DOHH2 (cell line): Measurements from ENCODE around the gene HAO1.

Experiments used
- H3F3A ChIP-seq: fragments of 200-600 bp; sonication (generic), shearing (Covaris generic); 2 replicates; pipeline ENCODE4 v1.6.0; 2016; ENCODE audit warnings: antibody characterized with exemption, mild to moderate bottlenecking; ENCODE audit not compliant: control insufficient read depth, insufficient read depth
- H3K27ac ChIP-seq: fragments of 200-600 bp; sonication (generic); 2 replicates; pipeline ENCODE4 v1.5.1; 2014; ENCODE audit warnings: low read depth, mild to moderate bottlenecking, low read length, moderate library complexity
- H3K27me3 ChIP-seq: fragments of 200-600 bp; sonication (generic); 2 replicates; pipeline ENCODE4 v1.6.1; 2014; ENCODE audit warnings: mild to moderate bottlenecking, low read length, mixed read lengths; ENCODE audit not compliant: control insufficient read depth
- H3K36me3 ChIP-seq: fragments of 200-600 bp; sonication (generic); 2 replicates; pipeline ENCODE4 v1.6.1; 2014; ENCODE audit warnings: mild to moderate bottlenecking, low read length, moderate library complexity, mixed read lengths; ENCODE audit not compliant: control insufficient read depth
- H3K4me1 ChIP-seq: fragments of 200-600 bp; sonication (generic); 2 replicates; pipeline ENCODE4 v1.6.1; 2014; ENCODE audit warnings: mild to moderate bottlenecking, low read length, mixed read lengths; ENCODE audit not compliant: control insufficient read depth
- H3K4me2 ChIP-seq: fragments of 200-600 bp; sonication (generic); 2 replicates; pipeline ENCODE4 v1.6.0; 2014; ENCODE audit warnings: mild to moderate bottlenecking, low read length, moderate library complexity
- H3K4me3 ChIP-seq: fragments of 200-600 bp; sonication (generic); 2 replicates; pipeline ENCODE4 v1.5.1; 2014; ENCODE audit warnings: mild to moderate bottlenecking, low read length, mixed read lengths
- H3K79me2 ChIP-seq: fragments of 200-600 bp; sonication (generic); 2 replicates; pipeline ENCODE4 v1.6.1; 2014; ENCODE audit warnings: mild to moderate bottlenecking, low read length, mixed read lengths; ENCODE audit not compliant: control insufficient read depth
- H3K9me2 ChIP-seq: fragments of 200-600 bp; sonication (generic); replicated peaks from 2 replicates; pipeline ENCODE4 v1.6.1; 2014; ENCODE audit warnings: mild to moderate bottlenecking, low read length, mixed read lengths; ENCODE audit not compliant: control insufficient read depth
- H3K9me3 ChIP-seq: fragments of 200-600 bp; sonication (generic); 2 replicates; pipeline ENCODE4 v1.6.1; 2014; ENCODE audit warnings: antibody characterized with exemption, low read length, mixed read lengths; ENCODE audit not compliant: control insufficient read depth, insufficient read depth
- H4K20me1 ChIP-seq: fragments of 200-600 bp; sonication (generic); 2 replicates; pipeline ENCODE4 v1.6.0; 2014; ENCODE audit warnings: low read depth, mild to moderate bottlenecking, antibody characterized with exemption, low read length, moderate library complexity; ENCODE audit not compliant: control insufficient read depth, insufficient read depth
- CTCF ChIP-seq: fragments of 200-600 bp; sonication (generic); IDR thresholded peaks from one replicate; pipeline ENCODE4 v1.5.1; 2014; ENCODE audit warnings: antibody characterized with exemption, mild to moderate bottlenecking, low read depth, low read length; ENCODE audit not compliant: poor library complexity, severe bottlenecking
- EZH2phosphoT487 ChIP-seq: fragments of 200-600 bp; sonication (generic); IDR thresholded peaks from 2 replicates; pipeline ENCODE4 v1.6.1; 2017; ENCODE audit warnings: borderline replicate concordance, mild to moderate bottlenecking, antibody characterized with exemption, low read length, moderate library complexity, mixed read lengths

Gene HAO1

GRCh38 chr20:7938058-7938457 lies 2.2 kb downstream of the HAO1 start:
- Histone ChIP-seq H3F3A (no peaks in the 10 kb centered on the region), H4K20me1 (no peaks in the 10 kb centered on the region), H3K4me1 (peaks cover 18% of the 10 kb centered on the region), H3K4me2 (no peak overlapping the region), H3K9me3 (no peaks in the 10 kb centered on the region), H3K79me2 (no peaks in the 10 kb centered on the region), H3K27ac (no peak overlapping the region), H3K4me3 (no peak overlapping the region), H3K36me3 (no peaks in the 10 kb centered on the region), H3K9me2 (no peaks in the 10 kb centered on the region), H3K27me3 (peaks cover 7% of the 10 kb centered on the region; the same call in 1 of the 2 replicates)
- no peak for TF ChIP-seq EZH2phosphoT487
- no peak for TF ChIP-seq CTCF

- no peaks in the 10 kb centered on the region for H3K9me2 ChIP-seq
- H3K9me3 ChIP-seq: no peaks in the 10 kb centered on the region
- TF ChIP-seq CTCF (no peak), EZH2phosphoT487 (no peak)
- H3K36me3 ChIP-seq: no peaks in the 10 kb centered on the region
- no peak overlapping the region for H3K4me3 ChIP-seq
- H3K79me2 ChIP-seq: no peaks in the 10 kb centered on the region
- no peak overlapping the region for H3K4me2 ChIP-seq
- no peaks in the 10 kb centered on the region for H4K20me1 ChIP-seq
- peaks cover 7% of the 10 kb centered on the region; the same call in 1 of the 2 replicates for H3K27me3 ChIP-seq
- H3K27ac ChIP-seq: no peak overlapping the region
- H3F3A ChIP-seq: no peaks in the 10 kb centered on the region
- H3K4me1 ChIP-seq: peaks cover 18% of the 10 kb centered on the region
These were observed 2.9 kb downstream of the HAO1 start for GRCh38 chr20:7937328-7937727.

GRCh38 chr20:7935027-7935551 lies 5.2 kb downstream of the HAO1 start:
- H3K79me2 ChIP-seq: no peaks in the 10 kb centered on the region
- H3K4me3 ChIP-seq: peak overlapping the region; percentile 16
- H3K9me2 ChIP-seq: no peaks in the 10 kb centered on the region
- H3K36me3 ChIP-seq: no peaks in the 10 kb centered on the region
- peaks cover 26% of the 10 kb centered on the region for H3K4me1 ChIP-seq
- H3K27me3 ChIP-seq: 0 out of 2 replicates have a peak, but pooled peaks cover 4% of the 10 kb centered on the region
- H3K9me3 ChIP-seq: no peaks in the 10 kb centered on the region
- H4K20me1 ChIP-seq: no peaks in the 10 kb centered on the region
- no peak overlapping the region; the same call in 1 of the 2 replicates for H3K27ac ChIP-seq
- TF ChIP-seq EZH2phosphoT487: no peak
- peak overlapping the region; percentile 36 for H3K4me2 ChIP-seq
- H3F3A ChIP-seq: no peaks in the 10 kb centered on the region

GRCh38 chr20:7933346-7933745 lies 6.9 kb downstream of the HAO1 start:
- Histone ChIP-seq H4K20me1 (no peaks in the 10 kb centered on the region), H3K9me2 (no peaks in the 10 kb centered on the region), H3K4me3 (no peak overlapping the region), H3K27me3 (0 out of 2 replicates have a peak, but pooled peaks cover 4% of the 10 kb centered on the region), H3K27ac (no peak overlapping the region), H3K79me2 (no peaks in the 10 kb centered on the region), H3K4me2 (no peak overlapping the region), H3K36me3 (no peaks in the 10 kb centered on the region), H3F3A (no peaks in the 10 kb centered on the region), H3K9me3 (no peaks in the 10 kb centered on the region), H3K4me1 (peaks cover 29% of the 10 kb centered on the region)
- TF ChIP-seq EZH2phosphoT487: no peak
- TF ChIP-seq CTCF: no peak
